NOMO-1 treated with dmso at 0.1 percent for 144 hours (cell line): ENCODE data around the gene TCF7.

ENCODE experiments used
- DNase-seq: peaks from one replicate; lab custom pipeline; 2025; ENCODE audit not compliant: unreplicated experiment; lab: John Stamatoyannopoulos, UW

Gene TCF7

GRCh38 chr5:134090522-134090921 is 24.0 kb upstream of the TCF7 start:
- no peak for DNase-seq

GRCh38 chr5:134091626-134092121 is 22.8 kb upstream of the TCF7 start:
- DNase-seq: no peak

GRCh38 chr5:134092875-134093274 is 21.6 kb upstream of the TCF7 start:
- no peak for DNase-seq

- DNase-seq: no peak
These were observed 21.1 kb upstream of the TCF7 start for GRCh38 chr5:134093351-134093750.

- no peak for DNase-seq
These were observed 19.2 kb upstream of the TCF7 start for GRCh38 chr5:134095293-134095692.

GRCh38 chr5:134095887-134096589 is 18.4 kb upstream of the TCF7 start:
- no peak for DNase-seq

- no peak for DNase-seq
These were observed 17.2 kb upstream of the TCF7 start for GRCh38 chr5:134097211-134097749.

- no peak for DNase-seq
These were observed 15.8 kb upstream of the TCF7 start for GRCh38 chr5:134098690-134099089.

- DNase-seq: no peak
These were observed 15.1 kb upstream of the TCF7 start for GRCh38 chr5:134099288-134099872.

GRCh38 chr5:134099939-134100282 is 14.6 kb upstream of the TCF7 start:
- DNase-seq: no peak

- DNase-seq: no peak
These were observed 14.0 kb upstream of the TCF7 start for GRCh38 chr5:134100283-134101091.

- peak; percentile 20 for DNase-seq
These were observed 12.6 kb upstream of the TCF7 start for GRCh38 chr5:134101686-134102439.

- no peak for DNase-seq
These were observed 11.1 kb upstream of the TCF7 start for GRCh38 chr5:134103397-134103796.

- no peak for DNase-seq
These were observed 10.4 kb upstream of the TCF7 start for GRCh38 chr5:134103998-134104654.

GRCh38 chr5:134106991-134107701 is 7.3 kb upstream of the TCF7 start:
- no peak for DNase-seq

- no peak for DNase-seq
These were observed 6.7 kb upstream of the TCF7 start for GRCh38 chr5:134107779-134108178.

- DNase-seq: no peak
These were observed 4.1 kb upstream of the TCF7 start for GRCh38 chr5:134110382-134110781.

GRCh38 chr5:134111741-134112647 is 2.5 kb upstream of the TCF7 start:
- DNase-seq: no peak
